ENCODE data around the gene COL5A2.

The COL5A2 gene

DNA sequence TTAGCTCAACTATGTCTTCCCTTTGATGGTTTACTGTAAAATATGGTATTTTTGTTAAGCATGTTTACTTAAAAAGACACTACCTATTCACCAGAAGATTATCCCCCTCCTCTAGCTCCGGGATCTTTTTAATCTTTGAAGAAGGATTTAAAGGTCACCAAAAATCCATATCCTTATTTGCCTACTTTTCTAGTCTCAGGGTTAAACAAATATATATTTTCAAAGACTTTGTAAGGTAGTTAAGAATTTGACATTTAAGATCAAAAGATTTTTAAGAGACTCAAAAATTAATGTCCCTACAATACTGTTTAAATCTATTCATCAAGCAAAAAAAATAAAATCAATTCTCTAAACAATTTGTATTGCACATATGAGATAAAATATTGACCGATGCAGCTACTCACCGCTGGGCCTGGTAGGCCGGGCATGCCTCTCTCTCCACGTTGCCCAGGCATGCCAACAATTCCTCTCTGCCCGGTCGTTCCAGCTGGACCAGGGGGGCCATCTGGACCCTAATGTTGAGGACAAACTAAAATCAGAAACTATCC is 129.3 kb downstream of the COL5A2 start:
- no peak for DNase-seq (ENCODE audit: low read depth in 2 of 2)

- no peak for DNase-seq (ENCODE audit: low read depth in 2 of 2)
These were observed 129.8 kb downstream of the COL5A2 start for GRCh38 chr2:189049709-189050164.

- no peak for DNase-seq (ENCODE audit: low read depth in 2 of 2)
These were observed 131.4 kb downstream of the COL5A2 start for GRCh38 chr2:189048189-189048588.

GRCh38 chr2:189047171-189047888 is 132.2 kb downstream of the COL5A2 start:
- DNase-seq (ENCODE audit: low read depth in 2 of 2) = no peak

- DNase-seq (ENCODE audit: low read depth in 2 of 2) = no peak
These were observed 133.2 kb downstream of the COL5A2 start for GRCh38 chr2:189046320-189046719.

- no peak for DNase-seq (ENCODE audit: low read depth in 2 of 2)
These were observed 133.7 kb downstream of the COL5A2 start for GRCh38 chr2:189045836-189046235.

GRCh38 chr2:189037518-189037917 is 142.0 kb downstream of the COL5A2 start:
- DNase-seq (ENCODE audit: low read depth in 2 of 2) = no peak

DNA sequence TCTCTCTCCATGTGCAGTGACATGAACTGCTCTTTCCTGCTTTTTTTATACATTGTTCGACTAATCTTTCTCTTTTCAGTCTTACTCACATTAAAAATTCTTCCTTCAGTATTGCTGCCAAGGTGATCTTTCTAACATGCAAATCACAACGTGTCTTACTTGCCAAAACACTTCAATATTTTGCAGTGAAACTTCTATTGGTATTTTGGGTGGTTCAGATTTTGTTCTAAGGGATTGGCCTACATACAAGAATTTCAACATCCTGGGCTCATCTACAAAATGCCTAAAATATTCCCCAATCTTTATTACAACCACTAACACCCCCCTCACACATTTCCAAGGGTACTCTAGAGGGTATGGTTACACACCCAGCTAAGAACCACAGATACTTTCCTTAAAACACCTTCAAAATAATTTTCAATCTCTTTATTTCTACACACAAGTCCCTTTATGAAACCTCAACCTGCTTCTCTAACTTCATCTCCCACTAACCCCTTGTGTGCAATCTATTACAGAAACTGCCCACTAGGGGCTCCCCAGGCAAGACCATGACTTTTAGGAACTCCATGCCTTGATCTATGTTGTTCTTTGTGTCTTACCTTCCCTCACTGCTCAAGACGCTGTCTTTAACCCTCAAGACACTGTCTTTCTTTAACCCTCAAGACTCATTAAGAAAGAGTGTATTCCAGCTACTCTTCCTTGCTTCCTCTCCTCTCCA is 154.5 kb downstream of the COL5A2 start:
- no peak for DNase-seq (ENCODE audit: low read depth in 2 of 2)

- DNase-seq (ENCODE audit: low read depth in 2 of 2) = no peak
These were observed 157.1 kb downstream of the COL5A2 start for GRCh38 chr2:189022492-189022891.

DNA sequence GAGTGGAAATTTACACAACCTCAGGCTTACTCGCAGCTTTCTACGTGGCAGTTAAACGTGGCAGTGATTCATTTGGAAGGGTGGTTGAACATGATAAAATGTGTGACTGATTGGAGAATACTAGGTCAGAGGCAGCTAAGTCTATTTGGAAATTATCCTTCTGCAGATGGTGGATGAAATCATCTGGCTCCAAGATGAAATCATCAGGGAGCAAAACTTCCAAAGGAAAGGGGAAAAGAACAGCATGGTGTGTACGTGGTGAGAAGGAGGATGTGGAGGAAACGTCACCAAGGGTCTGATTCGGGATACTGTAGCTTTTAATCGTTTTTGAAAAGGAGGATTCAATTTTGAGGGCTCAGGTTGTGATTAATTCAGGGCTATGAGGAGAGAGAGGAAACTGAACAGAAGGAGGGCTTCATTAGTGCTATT is 157.5 kb downstream of the COL5A2 start:
- DNase-seq (ENCODE audit: low read depth in 2 of 2) = no peak

DNA sequence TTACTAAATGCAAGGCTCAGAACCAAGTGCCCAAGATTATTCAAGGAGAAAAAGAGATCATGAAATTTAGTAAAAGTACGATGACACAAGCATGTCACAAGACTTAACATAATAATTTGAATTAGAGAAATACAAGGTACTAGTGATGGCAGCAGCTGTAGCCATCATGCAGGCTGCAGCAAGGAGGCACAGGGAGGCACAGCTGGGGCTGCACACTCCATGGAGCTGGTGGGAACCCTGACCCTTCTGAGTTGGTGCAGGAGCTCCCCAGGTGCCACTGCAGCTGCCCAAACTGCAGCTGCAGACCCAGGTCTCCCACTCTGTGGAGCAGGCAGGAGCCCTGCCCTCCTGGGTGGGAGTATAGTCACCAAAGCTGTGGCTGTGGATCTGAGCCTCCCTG is 159.4 kb downstream of the COL5A2 start:
- no peak for DNase-seq (ENCODE audit: low read depth in 2 of 2)

DNA sequence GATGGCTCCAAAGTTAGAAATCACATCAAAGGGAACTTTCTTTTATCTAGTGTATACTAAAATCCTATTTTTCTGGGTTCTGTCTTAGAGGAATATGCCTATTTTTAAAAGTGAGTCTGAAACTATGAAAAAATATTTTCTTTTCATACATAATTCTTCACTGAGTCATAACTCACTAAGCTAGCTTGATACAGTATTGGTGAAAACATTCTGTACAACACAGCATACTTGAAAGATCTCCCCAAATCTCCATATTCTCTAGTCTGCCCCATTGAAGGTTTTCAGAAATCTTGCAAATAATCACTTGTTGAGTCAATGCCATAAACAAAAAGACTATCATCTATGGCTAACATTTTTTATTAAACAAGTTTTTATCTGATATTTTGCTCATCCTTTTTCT is 160.9 kb downstream of the COL5A2 start:
- no peak for DNase-seq (ENCODE audit: low read depth in 2 of 2)

GRCh38 chr2:189016311-189016861 is 163.2 kb downstream of the COL5A2 start:
- DNase-seq (ENCODE audit: low read depth in 2 of 2) = no peak

GRCh38 chr2:189015359-189015758 is 164.2 kb downstream of the COL5A2 start:
- DNase-seq (ENCODE audit: low read depth in 2 of 2) = no peak

- DNase-seq (ENCODE audit: low read depth in 2 of 2) = no peak
These were observed 165.0 kb downstream of the COL5A2 start for GRCh38 chr2:189014449-189015138.

DNA sequence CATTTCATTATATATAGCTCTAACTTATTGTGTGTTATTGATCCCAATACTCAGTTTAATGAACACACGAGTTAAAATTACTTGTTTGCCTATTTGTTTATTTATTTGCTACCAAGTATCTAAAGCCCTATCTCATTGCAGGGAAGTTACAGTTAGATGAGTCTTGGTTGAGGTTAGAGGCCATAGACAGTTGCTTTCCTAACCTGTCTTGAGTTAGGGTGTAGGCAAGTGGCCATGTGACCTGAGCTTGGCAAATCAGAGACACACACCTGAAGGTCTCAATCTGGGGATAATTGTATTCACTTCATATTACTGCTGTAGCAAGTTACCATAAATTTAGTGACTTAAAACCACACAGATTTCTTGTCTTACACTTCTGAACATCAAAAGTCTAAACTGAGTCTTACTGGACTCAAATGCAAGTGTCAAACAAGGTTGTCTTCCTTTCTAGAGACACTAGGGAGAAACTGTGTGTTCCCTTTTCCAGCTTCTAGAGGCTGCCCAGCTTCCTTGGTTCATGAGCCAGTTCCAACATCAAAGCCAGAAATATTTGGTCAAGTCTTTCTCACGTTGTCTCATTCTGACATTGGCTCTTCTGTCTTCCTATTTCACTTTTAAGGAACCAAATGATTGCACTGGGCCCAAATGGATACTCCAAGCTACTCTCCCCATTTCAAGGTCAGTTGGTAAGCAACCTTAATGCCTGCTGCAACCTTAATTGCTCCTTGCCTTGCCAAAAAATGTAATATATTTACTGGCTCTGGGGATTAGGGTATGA is 165.7 kb downstream of the COL5A2 start:
- DNase-seq (ENCODE audit: low read depth in 2 of 2) = no peak

GRCh38 chr2:189013031-189013430 is 166.5 kb downstream of the COL5A2 start:
- no peak for DNase-seq (ENCODE audit: low read depth in 2 of 2)

- DNase-seq (ENCODE audit: low read depth in 2 of 2) = no peak
These were observed 167.2 kb downstream of the COL5A2 start for GRCh38 chr2:189012351-189012750.

GRCh38 chr2:189010536-189010935 is 169.0 kb downstream of the COL5A2 start:
- no peak for DNase-seq (ENCODE audit: low read depth in 2 of 2)

DNA sequence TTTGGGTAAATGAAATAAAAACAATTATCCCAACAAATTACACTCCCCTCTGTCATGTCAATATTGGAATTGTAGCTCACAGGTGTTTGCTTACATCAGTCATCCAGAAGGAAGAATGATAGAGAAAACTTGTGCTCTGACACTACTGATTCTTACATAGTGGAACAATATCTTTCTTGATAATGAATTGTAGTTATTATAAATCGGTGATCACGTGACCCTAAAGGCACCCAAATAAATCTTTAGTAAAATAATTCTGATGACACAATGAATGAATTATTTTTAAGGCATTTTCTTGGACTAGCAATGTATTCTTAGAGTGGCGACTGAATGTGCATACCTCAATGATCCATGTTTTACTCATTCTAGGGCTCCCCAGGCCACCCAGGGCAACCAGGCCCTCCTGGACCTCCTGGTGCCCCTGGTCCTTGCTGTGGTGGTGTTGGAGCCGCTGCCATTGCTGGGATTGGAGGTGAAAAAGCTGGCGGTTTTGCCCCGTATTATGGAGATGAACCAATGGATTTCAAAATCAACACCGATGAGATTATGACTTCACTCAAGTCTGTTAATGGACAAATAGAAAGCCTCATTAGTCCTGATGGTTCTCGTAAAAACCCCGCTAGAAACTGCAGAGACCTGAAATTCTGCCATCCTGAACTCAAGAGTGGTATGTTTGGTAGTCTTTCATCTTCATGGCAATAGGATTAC is 170.9 kb downstream of the COL5A2 start:
- DNase-seq (ENCODE audit: low read depth in 2 of 2) = no peak

GRCh38 chr2:189002079-189002478 is 177.5 kb downstream of the COL5A2 start:
- no peak for DNase-seq (ENCODE audit: low read depth in 2 of 2)

Data from stimulated activated CD8-positive, alpha-beta memory T cell treated with anti-CD3 and anti-CD28 coated beads, Interleukin-7, amount 100 ng/mL, for 4 hours (primary cell).